Thyroid gland (tissue), 4 donors: ENCODE results near the gene HTT-AS.

Experiments
- POLR2A ChIP-seq, 2 donors: fragments of 450-650 bp; IDR thresholded peaks; one replicate each; pipeline ENCODE4 v1.6.1; 2017; ENCODE audit warnings: antibody characterized with exemption in 2 of 2, mild to moderate bottlenecking in 2 of 2, moderate library complexity in 1 of 2
- TF ChIP-seq, protein P1 (sequence below), 6 experiments: fragments of 200-600 bp in 3 of 6; fragments of 450-650 bp in 3 of 6; sonication (generic) in 3 of 6; IDR thresholded peaks; one replicate each; pipeline ENCODE4 v1.5.1; 2016 to 2019; ENCODE audit warnings: antibody characterized with exemption in 6 of 6, mild to moderate bottlenecking in 2 of 6, inconsistent platforms in 1 of 6, moderate library complexity in 1 of 6

DNA sequence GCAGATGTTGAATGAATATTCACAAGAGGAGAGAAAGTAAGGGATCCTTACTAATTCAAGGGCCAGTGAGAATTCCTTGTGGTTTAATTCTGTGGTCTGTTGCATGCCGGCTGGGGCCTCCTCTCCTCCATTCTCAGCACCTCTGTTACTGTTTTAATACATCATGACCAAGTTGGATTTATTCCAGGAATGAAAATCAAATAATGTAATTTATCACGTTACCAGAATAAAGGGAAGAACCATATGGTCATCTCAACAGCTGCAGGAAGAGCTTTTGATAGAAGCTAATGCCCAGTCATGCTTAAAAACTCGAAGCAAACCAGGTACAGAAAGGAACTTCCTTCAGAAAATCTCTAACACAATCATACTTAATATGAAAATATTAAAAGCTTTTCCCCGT lies 56.8 kb downstream of the HTT-AS start:
- TF ChIP-seq, protein P1, sequence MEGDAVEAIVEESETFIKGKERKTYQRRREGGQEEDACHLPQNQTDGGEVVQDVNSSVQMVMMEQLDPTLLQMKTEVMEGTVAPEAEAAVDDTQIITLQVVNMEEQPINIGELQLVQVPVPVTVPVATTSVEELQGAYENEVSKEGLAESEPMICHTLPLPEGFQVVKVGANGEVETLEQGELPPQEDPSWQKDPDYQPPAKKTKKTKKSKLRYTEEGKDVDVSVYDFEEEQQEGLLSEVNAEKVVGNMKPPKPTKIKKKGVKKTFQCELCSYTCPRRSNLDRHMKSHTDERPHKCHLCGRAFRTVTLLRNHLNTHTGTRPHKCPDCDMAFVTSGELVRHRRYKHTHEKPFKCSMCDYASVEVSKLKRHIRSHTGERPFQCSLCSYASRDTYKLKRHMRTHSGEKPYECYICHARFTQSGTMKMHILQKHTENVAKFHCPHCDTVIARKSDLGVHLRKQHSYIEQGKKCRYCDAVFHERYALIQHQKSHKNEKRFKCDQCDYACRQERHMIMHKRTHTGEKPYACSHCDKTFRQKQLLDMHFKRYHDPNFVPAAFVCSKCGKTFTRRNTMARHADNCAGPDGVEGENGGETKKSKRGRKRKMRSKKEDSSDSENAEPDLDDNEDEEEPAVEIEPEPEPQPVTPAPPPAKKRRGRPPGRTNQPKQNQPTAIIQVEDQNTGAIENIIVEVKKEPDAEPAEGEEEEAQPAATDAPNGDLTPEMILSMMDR (IDR thresholded peaks at IDR 0.05), result no peak
- TF ChIP-seq POLR2A (IDR thresholded peaks at IDR 0.05), result no peak
